MM.1S (cell line): ENCODE data around the gene ZFPM1.

Experiments
- DNase-seq: peaks from one replicate; pipeline ENCODE4 v3.0.0-alpha.2; 2015
- H2AFZ ChIP-seq: fragments of 300-600 bp; sonication (generic); 2 replicates; pipeline ENCODE4 v1.6.0; 2016; ENCODE audit warnings: antibody characterized with exemption, low read length
- H3F3A ChIP-seq: fragments of 300-600 bp; sonication (generic); 2 replicates; pipeline ENCODE4 v1.6.1; 2016; ENCODE audit warnings: mild to moderate bottlenecking, antibody characterized with exemption, low read length, moderate library complexity, mixed read lengths; ENCODE audit not compliant: insufficient read depth
- H3K27ac ChIP-seq: fragments of 300-600 bp; sonication (generic); 2 replicates; pipeline ENCODE4 v1.5.1; 2016; ENCODE audit warnings: mild to moderate bottlenecking, low read length
- H3K27me3 ChIP-seq: fragments of 300-600 bp; sonication (generic); replicated peaks from 2 replicates; pipeline ENCODE4 v1.6.0; 2016; ENCODE audit warnings: low read length; ENCODE audit not compliant: insufficient read depth
- H3K36me3 ChIP-seq: fragments of 300-600 bp; sonication (generic); replicated peaks from 2 replicates; pipeline ENCODE4 v1.6.1; 2016; ENCODE audit warnings: mild to moderate bottlenecking, low read length, mixed read lengths; ENCODE audit not compliant: insufficient read depth
- H3K4me1 ChIP-seq: fragments of 300-600 bp; sonication (generic); 2 replicates; pipeline ENCODE4 v1.6.1; 2016; ENCODE audit warnings: low read length, mixed read lengths
- H3K4me2 ChIP-seq: fragments of 300-600 bp; sonication (generic); 2 replicates; pipeline ENCODE4 v1.6.0; 2016; ENCODE audit warnings: low read depth, low read length
- H3K4me3 ChIP-seq: fragments of 300-600 bp; sonication (generic); 2 replicates; pipeline ENCODE4 v1.5.1; 2016; ENCODE audit warnings: low read length, mixed read lengths
- H3K79me2 ChIP-seq: fragments of 300-600 bp; sonication (generic); 2 replicates; pipeline ENCODE4 v1.6.1; 2016; ENCODE audit warnings: mixed run types, low read length, mixed read lengths
- H3K9ac ChIP-seq: fragments of 300-600 bp; sonication (generic); 2 replicates; pipeline ENCODE4 v1.6.1; 2016; ENCODE audit warnings: low read length, mixed read lengths
- H3K9me2 ChIP-seq: fragments of 300-600 bp; sonication (generic); replicated peaks from 2 replicates; pipeline ENCODE4 v1.6.1; 2016; ENCODE audit warnings: mild to moderate bottlenecking, low read length, mixed read lengths; ENCODE audit not compliant: insufficient read depth
- H3K9me3 ChIP-seq: fragments of 300-600 bp; sonication (generic); replicated peaks from 2 replicates; pipeline ENCODE4 v1.6.1; 2016; ENCODE audit warnings: mild to moderate bottlenecking, low read length, mixed read lengths; ENCODE audit not compliant: insufficient read depth
- H4K20me1 ChIP-seq: fragments of 300-600 bp; sonication (generic); 2 replicates; pipeline ENCODE4 v1.6.1; 2016; ENCODE audit warnings: mild to moderate bottlenecking, low read length, moderate library complexity, mixed read lengths; ENCODE audit not compliant: insufficient read depth
- EZH2 ChIP-seq: fragments of 300-600 bp; sonication (generic); optimal IDR thresholded peaks from 2 replicates; pipeline ENCODE3; 2017; ENCODE audit warnings: low read depth, mild to moderate bottlenecking, antibody characterized with exemption, low read length, mixed read lengths
- EZH2phosphoT487 ChIP-seq: fragments of 300-600 bp; sonication (generic); IDR thresholded peaks from 2 replicates; pipeline ENCODE4 v1.6.1; 2018; ENCODE audit warnings: antibody characterized with exemption, low read length
- TF ChIP-seq, protein P1 (sequence below): fragments of 300-600 bp; sonication (generic); IDR thresholded peaks from 2 replicates; pipeline ENCODE4 v1.5.1; 2016; ENCODE audit warnings: antibody characterized with exemption, low read length, mixed read lengths

Gene ZFPM1

DNA sequence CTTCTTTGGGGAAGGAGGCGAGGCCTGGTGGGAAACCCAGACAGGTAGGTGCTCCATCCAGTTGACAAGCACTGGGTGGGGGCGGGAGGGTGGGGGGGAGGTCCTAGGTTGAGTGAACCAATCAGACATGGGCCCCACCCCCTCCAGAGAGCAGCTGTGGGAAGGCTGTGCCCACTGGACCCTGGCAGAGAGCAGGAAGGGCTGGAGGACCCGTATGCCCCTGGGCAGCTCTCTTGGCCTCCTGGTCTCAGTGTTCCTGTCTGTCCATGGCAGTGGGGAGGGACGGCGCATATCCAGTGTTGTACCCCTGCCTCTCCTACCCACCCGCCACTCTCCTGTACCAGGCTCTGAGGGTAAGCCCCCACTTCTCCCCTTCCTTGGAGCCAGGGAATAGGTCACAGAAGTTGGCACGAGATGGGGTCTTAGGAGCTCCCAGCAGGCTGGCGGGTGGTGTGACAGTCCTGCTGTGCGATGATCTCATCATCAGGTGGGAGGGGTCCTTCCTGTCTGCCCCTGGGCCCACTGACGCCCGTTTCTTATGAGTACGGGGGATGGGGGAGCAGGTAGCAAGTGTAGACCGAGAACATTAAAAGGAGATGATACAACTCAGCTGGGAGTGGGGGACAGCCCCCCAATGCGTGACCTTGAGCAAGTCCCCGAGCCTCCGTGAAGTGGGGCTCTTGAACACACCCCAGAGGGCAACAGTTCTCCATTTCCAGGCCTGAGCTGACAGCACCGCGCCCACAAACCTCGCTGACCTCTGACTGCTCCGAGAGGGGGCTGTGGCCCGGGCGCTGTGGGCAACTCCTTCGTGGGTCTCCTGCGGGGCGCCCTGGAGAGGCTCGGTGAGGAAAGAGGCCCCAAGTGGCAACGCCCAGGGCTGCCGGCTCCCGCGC lies 1.2 kb upstream of the ZFPM1 start:
- no peaks in the 10 kb centered on the region for H3K9me2 ChIP-seq
- H3K4me3 ChIP-seq = no peak overlapping the region
- no peak for DNase-seq
- peaks cover 21% of the 10 kb centered on the region for H3K79me2 ChIP-seq
- 0 out of 2 replicates have a peak overlapping the region, but pooled peaks have one; percentile 31 for H2AFZ ChIP-seq
- no peaks in the 10 kb centered on the region for H4K20me1 ChIP-seq
- no peaks in the 10 kb centered on the region for H3K9me3 ChIP-seq
- TF ChIP-seq EZH2phosphoT487 (no peak), EZH2 (no peak)
- TF ChIP-seq, protein P1, sequence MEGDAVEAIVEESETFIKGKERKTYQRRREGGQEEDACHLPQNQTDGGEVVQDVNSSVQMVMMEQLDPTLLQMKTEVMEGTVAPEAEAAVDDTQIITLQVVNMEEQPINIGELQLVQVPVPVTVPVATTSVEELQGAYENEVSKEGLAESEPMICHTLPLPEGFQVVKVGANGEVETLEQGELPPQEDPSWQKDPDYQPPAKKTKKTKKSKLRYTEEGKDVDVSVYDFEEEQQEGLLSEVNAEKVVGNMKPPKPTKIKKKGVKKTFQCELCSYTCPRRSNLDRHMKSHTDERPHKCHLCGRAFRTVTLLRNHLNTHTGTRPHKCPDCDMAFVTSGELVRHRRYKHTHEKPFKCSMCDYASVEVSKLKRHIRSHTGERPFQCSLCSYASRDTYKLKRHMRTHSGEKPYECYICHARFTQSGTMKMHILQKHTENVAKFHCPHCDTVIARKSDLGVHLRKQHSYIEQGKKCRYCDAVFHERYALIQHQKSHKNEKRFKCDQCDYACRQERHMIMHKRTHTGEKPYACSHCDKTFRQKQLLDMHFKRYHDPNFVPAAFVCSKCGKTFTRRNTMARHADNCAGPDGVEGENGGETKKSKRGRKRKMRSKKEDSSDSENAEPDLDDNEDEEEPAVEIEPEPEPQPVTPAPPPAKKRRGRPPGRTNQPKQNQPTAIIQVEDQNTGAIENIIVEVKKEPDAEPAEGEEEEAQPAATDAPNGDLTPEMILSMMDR = no peak
- peaks cover 7% of the 10 kb centered on the region for H3F3A ChIP-seq
- H3K4me1 ChIP-seq = peaks cover 6% of the 10 kb centered on the region; the same call in 1 of the 2 replicates
- H3K9ac ChIP-seq = no peak overlapping the region
- peaks cover 23% of the 10 kb centered on the region; the same call in 1 of the 2 replicates for H3K27me3 ChIP-seq
- peak overlapping the region; percentile 65; the same call in 1 of the 2 replicates for H3K4me2 ChIP-seq
- H3K27ac ChIP-seq = no peak overlapping the region
- H3K36me3 ChIP-seq = no peaks in the 10 kb centered on the region

DNA sequence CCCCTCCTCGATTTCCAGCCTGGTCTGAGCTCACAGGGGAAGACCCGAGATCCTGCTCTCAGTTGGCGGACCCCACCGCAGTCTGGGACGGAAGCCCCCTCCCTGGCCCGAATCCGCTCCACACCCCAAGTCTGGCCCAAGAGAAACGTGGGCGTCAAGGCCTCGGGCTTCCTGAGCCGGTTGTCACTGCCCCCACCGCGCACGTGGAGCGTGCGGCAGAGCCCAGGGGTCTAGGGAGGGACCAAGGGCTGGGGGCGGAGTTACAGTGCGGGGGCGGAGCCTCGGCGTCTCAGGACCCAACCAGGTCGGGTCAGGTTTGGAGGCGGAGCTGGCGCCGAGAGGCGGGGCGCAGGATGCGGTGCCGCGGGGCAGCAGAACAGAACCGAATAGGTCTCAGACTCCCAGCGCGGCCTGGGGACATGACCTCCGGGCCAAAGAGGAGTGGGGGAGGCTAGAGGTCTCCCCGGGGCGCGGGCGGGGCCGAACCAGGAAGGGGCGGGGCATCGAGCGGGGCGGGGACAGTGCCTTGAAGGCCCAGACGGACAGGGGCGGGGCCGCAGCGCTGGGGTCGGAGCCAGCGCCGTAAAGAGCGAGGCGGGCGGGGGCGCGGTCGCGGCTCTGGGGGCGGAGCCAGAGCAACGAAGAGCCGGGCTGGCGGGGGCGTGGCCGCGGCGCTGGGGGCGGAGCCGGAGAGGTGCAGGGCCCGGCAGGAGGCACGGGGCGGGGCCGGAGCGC lies 431 bp upstream of the ZFPM1 start:
- Histone ChIP-seq H3K4me1 (peaks cover 6% of the 10 kb centered on the region; the same call in 1 of the 2 replicates), H3K4me2 (peak overlapping the region; percentile 65; the same call in 1 of the 2 replicates), H3K36me3 (no peaks in the 10 kb centered on the region), H3K9me2 (no peaks in the 10 kb centered on the region), H3K9ac (peak overlapping the region; percentile 50; the same call in 1 of the 2 replicates), H4K20me1 (no peaks in the 10 kb centered on the region), H3K4me3 (peak overlapping the region; percentile 61), H2AFZ (0 out of 2 replicates have a peak overlapping the region, but pooled peaks have one; percentile 31), H3K9me3 (no peaks in the 10 kb centered on the region), H3K79me2 (peaks cover 29% of the 10 kb centered on the region), H3K27me3 (peaks cover 16% of the 10 kb centered on the region; the same call in 1 of the 2 replicates), H3F3A (peaks cover 7% of the 10 kb centered on the region), H3K27ac (peak overlapping the region; percentile 35; the same call in 1 of the 2 replicates)
- DNase-seq = peak; percentile 88
- TF ChIP-seq EZH2phosphoT487 (no peak), EZH2 (no peak)
- TF ChIP-seq, protein P1 = no peak

DNA sequence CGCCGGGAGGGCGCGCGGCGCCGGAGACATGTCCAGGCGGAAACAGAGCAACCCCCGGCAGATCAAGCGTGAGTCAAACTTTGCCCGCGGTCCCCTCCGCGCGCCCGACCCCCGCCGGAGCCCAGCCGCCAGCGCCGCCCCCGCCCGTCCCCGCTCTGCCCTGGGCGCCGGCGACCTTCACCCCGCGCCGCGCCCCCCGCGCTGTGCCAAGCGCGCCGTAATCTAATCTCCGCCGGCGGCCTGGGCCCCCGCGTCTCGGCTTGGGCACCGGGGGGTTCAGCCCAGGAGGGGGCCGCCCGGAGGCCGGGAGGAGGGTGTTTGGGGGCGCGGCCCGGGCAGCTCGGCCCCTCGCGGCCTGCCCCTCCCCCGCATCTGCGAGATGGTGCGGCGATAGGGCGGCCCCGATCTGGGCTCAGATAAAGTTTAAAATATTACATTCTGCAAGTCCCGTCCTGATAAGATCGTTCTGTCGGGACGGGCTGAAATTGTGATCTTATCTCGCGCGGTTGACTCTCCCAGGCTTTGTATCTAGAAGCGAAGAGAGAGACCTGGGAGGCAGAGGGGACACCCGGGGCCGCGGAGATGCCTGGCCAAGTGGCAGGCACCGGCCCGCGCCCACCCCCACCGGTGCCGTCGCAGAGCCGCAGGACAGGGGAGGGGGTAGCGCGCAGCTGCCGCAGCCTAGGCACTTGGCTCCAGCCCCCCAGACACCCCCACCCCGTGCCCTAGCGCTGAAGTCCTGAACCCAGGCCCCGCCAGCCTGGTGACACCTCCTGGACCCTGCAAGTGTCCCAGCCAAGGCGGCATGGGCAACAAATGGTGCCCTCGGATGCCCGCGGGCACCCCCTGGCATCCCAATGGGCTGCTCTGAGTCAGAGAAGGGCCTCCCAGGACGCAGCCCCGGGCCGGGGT lies 787 bp downstream of the ZFPM1 start:
- H3K4me3 ChIP-seq = peak overlapping the region; percentile 70
- H3K9me3 ChIP-seq = no peaks in the 10 kb centered on the region
- H3K4me1 ChIP-seq = peaks cover 6% of the 10 kb centered on the region; the same call in 1 of the 2 replicates
- peaks cover 5% of the 10 kb centered on the region; the same call in 1 of the 2 replicates for H3K27me3 ChIP-seq
- H3K36me3 ChIP-seq = no peaks in the 10 kb centered on the region
- no peak for DNase-seq
- peak overlapping the region; percentile 76 for H3K4me2 ChIP-seq
- no peaks in the 10 kb centered on the region for H3K9me2 ChIP-seq
- H3K9ac ChIP-seq = peak overlapping the region; percentile 64
- peak overlapping the region; percentile 35; the same call in 1 of the 2 replicates for H2AFZ ChIP-seq
- H4K20me1 ChIP-seq = no peaks in the 10 kb centered on the region
- H3K27ac ChIP-seq = peak overlapping the region; percentile 81; the same call in 1 of the 2 replicates
- TF ChIP-seq EZH2 (no peak), EZH2phosphoT487 (no peak)
- TF ChIP-seq, protein P1 = no peak
- H3F3A ChIP-seq = peaks cover 7% of the 10 kb centered on the region
- H3K79me2 ChIP-seq = peaks cover 41% of the 10 kb centered on the region
